NCI-H226 (cell line): ENCODE measurements around the gene URGCP.
"Not testable (repeated sequence)": the region's sequence is repeated elsewhere in the genome, so short reads cannot be mapped to it uniquely, and the experiment has no call there.

Source experiments
- DNase-seq: peaks from one replicate; pipeline ENCODE4 v3.0.0-alpha.2; 2015

The URGCP gene

GRCh38 chr7:43905956-43906330 is 453 bp downstream of the URGCP start:
- no peak for DNase-seq

DNA sequence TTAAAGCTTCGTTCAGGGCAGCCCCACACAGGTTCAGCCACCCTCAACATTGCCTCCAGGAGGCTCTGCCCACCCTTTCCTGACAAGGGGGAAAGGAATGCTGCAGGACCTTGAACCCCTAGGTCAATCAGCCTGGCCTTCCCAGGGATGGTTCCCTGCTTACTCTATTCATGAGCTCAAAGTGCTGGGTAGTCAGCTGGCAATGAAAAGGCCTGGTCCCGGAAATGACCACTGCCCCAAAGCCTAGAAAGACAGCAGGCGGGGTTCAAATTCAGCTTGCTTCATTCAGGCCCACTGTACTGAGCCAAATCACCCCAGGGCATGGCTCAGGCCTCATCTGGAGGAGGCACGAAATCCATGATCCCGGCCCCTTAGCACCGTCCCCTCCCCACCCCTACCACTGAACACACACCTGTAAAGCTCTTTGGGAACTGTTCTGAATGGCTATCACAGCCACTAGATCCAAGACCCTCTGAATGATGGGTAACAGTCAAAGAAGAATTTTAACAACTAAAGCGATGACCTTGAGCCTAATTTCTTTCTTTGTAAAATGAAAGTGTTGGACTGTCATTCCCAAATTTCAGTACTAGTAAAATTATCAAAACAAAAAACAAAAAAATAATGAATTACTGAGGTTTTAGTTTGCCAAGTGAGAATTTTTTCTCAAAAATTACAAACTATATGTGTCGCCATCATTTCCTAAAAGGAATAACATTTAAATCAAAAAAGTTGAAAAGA is 1.0 kb downstream of the URGCP start:
- peak; percentile 47 for DNase-seq

- DNase-seq, result no peak
Measured at GRCh38 chr7:43904533-43905208, 1.7 kb downstream of the URGCP start.

- DNase-seq, result no peak
Measured at GRCh38 chr7:43902542-43903054, 3.8 kb downstream of the URGCP start.

GRCh38 chr7:43898571-43898970 is 7.8 kb downstream of the URGCP start:
- not testable (repeated sequence) for DNase-seq

- no peak for DNase-seq
Measured at GRCh38 chr7:43895847-43896415, 10.5 kb downstream of the URGCP start.

- no peak for DNase-seq
Measured at GRCh38 chr7:43891069-43891955, 15.1 kb downstream of the URGCP start.

DNA sequence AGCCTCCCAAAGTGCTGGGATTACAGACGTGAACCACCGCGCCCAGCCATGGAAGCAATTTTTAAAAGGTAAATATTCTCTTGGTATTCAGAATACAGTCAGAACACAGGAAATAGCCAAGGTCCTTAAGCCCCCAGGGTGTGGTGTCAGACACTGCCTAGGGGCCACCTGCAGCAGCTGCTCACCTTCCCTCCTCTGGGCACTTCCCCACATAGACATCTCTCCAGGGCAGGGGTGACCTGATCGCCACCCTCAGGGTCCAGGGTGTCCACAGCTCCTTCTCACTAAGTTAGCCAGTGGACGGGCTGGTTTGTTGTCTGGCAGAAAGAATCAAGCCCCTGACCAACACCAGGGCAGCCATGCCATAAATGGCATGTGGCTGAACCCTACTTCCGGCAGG is 15.9 kb downstream of the URGCP start:
- no peak for DNase-seq

- no peak for DNase-seq
Measured at GRCh38 chr7:43888993-43889945, 17.1 kb downstream of the URGCP start.

GRCh38 chr7:43884617-43885016 is 21.8 kb downstream of the URGCP start:
- DNase-seq, result no peak

GRCh38 chr7:43884209-43884608 is 22.2 kb downstream of the URGCP start:
- peak; percentile 55 for DNase-seq

- DNase-seq, result no peak
Measured at GRCh38 chr7:43880596-43880995, 25.8 kb downstream of the URGCP start.

GRCh38 chr7:43879477-43879876 is 26.9 kb downstream of the URGCP start:
- peak; percentile 33 for DNase-seq

DNA sequence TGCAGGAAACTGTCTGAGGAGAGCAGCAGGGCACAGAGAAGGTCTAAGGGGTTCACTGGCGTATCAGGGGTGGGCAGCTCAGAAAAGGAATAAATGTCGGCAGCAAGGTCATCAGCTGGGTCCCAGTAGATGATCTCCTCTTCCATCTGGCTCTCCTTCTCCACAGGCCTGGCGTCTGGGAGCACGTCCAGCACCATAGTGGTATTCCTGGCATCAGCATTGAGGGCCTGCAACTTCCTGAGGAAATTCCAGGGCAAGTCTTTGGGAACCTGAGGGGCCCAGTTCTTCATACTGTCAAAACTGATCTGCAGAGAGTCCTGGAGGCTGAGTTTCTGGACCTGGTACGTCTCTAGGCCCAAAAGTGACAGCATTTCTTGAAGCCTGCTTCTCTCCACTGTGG is 27.5 kb downstream of the URGCP start:
- peak; percentile 49 for DNase-seq

- no peak for DNase-seq
Measured at GRCh38 chr7:43877968-43878864, 28.2 kb downstream of the URGCP start.

GRCh38 chr7:43876976-43877745 is 29.2 kb downstream of the URGCP start:
- no peak for DNase-seq

DNA sequence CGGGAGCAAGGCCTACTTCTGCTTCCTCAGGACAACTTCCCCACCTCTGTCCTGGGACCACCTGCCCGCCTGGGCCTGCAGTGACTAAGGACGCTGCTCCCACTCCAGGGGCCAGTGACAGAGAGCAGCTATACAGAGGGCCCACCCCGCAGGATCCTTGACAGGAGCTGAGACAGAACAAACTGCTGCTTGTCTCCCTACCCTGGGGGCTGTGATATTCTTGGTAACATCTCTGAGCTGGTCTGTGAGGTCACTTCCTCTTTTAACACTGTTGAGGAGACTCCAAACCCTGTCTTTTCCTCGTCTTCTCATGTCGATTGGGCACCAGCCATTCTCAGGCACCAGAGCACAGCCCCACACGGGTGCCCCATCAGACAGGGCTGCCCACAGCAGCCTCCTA is 30.2 kb downstream of the URGCP start:
- DNase-seq, result no peak

GRCh38 chr7:43873300-43873699 is 33.1 kb downstream of the URGCP start:
- DNase-seq, result peak; percentile 67

- DNase-seq, result peak; percentile 77
Measured at GRCh38 chr7:43872406-43873110, 33.8 kb downstream of the URGCP start.
